ENCODE data around the gene GNPDA1. TPM values are rescaled to one million over a fixed set of nuclear protein-coding genes. Genes with fewer than 3 reads are reported as not detected.
"Not testable (repeated sequence)": the region's sequence is repeated elsewhere in the genome, so short reads cannot be mapped to it uniquely, and the experiment has no call there.

GNPDA1 gene
- polyA plus RNA-seq, 1 donor (not counting 4 experiments of a cell fraction or from before 2014, with no cell fraction given): 18.0 TPM

- no peaks in the 10 kb centered on the region for H3K27me3 ChIP-seq (ENCODE audit: control insufficient read depth, extremely low read depth, insufficient read depth, low read length)
- no peak overlapping the region for H3K4me3 ChIP-seq (ENCODE audit: control insufficient read depth in 2 of 3, extremely low read depth in 1 of 3, insufficient read depth in 2 of 3, low read depth in 1 of 3, low read length in 3 of 3)
- DNase-seq (ENCODE audit: low read depth, low spot score) (no peak), FAIRE-seq (no peak)
- no peaks in the 10 kb centered on the region for H3K79me2 ChIP-seq (ENCODE audit: control insufficient read depth, insufficient read depth, low read length)
- no peak overlapping the region for H2AFZ ChIP-seq (ENCODE audit: control insufficient read depth, low read length)
- no peak overlapping the region for H3K27ac ChIP-seq (ENCODE audit: control insufficient read depth, insufficient read depth, low read length)
- no peaks in the 10 kb centered on the region for H3K9me3 ChIP-seq (ENCODE audit: control insufficient read depth, low read depth, low read length)
- H3K9ac ChIP-seq (ENCODE audit: control insufficient read depth, extremely low read depth, insufficient read depth, low read length): no peak overlapping the region
- no peaks in the 10 kb centered on the region for H3K9me1 ChIP-seq (ENCODE audit: control insufficient read depth, extremely low read depth, insufficient read depth, low read length)
- no peak for TF ChIP-seq CTCF (optimal IDR thresholded peaks at IDR 0.05 in 1 of 3, IDR thresholded peaks at IDR 0.05 in 1 of 3, conservative IDR thresholded peaks at IDR 0.05 in 1 of 3; ENCODE audit: extremely low read depth in 1 of 3, insufficient read depth in 2 of 3, low read length in 3 of 3)
- no peak for TF ChIP-seq EZH2 (IDR thresholded peaks at IDR 0.05; ENCODE audit: low read length)
- dilution Hi-C loops (cut with MboI; ENCODE audit: extremely low pct_ligation_motif_present, low sequenced_read_pairs): no loop called here
- H4K20me1 ChIP-seq (ENCODE audit: control insufficient read depth, extremely low read depth, insufficient read depth, low read length): no peaks in the 10 kb centered on the region
- no peak overlapping the region for H3K4me2 ChIP-seq (ENCODE audit: control insufficient read depth, extremely low read depth, insufficient read depth, low read depth, low read length)
- H3K36me3 ChIP-seq (ENCODE audit: control insufficient read depth in 2 of 2, extremely low read depth in 1 of 2, insufficient read depth in 2 of 2, low read length in 2 of 2): no peaks in the 10 kb centered on the region
- H3K4me1 ChIP-seq (ENCODE audit: control insufficient read depth, extremely low read depth, insufficient read depth, low read length): no peaks in the 10 kb centered on the region
Observed at GRCh38 chr5:142040285-142040684, 27.5 kb upstream of the GNPDA1 start.

- H3K36me3 ChIP-seq (ENCODE audit: control insufficient read depth in 2 of 2, extremely low read depth in 1 of 2, insufficient read depth in 2 of 2, low read length in 2 of 2): no peaks in the 10 kb centered on the region
- no peaks in the 10 kb centered on the region for H3K9me3 ChIP-seq (ENCODE audit: control insufficient read depth, low read depth, low read length)
- H3K9me1 ChIP-seq (ENCODE audit: control insufficient read depth, extremely low read depth, insufficient read depth, low read length): no peaks in the 10 kb centered on the region
- no peak for TF ChIP-seq EZH2 (IDR thresholded peaks at IDR 0.05; ENCODE audit: low read length)
- TF ChIP-seq CTCF (optimal IDR thresholded peaks at IDR 0.05 in 1 of 3, IDR thresholded peaks at IDR 0.05 in 1 of 3, conservative IDR thresholded peaks at IDR 0.05 in 1 of 3; ENCODE audit: extremely low read depth in 1 of 3, insufficient read depth in 2 of 3, low read length in 3 of 3): no peak
- dilution Hi-C loops (cut with MboI; ENCODE audit: extremely low pct_ligation_motif_present, low sequenced_read_pairs): no loop called here
- H3K9ac ChIP-seq (ENCODE audit: control insufficient read depth, extremely low read depth, insufficient read depth, low read length): no peak overlapping the region
- H3K27me3 ChIP-seq (ENCODE audit: control insufficient read depth, extremely low read depth, insufficient read depth, low read length): no peaks in the 10 kb centered on the region
- DNase-seq (ENCODE audit: low read depth, low spot score) (no peak), FAIRE-seq (no peak)
- no peaks in the 10 kb centered on the region for H4K20me1 ChIP-seq (ENCODE audit: control insufficient read depth, extremely low read depth, insufficient read depth, low read length)
- H3K4me1 ChIP-seq (ENCODE audit: control insufficient read depth, extremely low read depth, insufficient read depth, low read length): no peaks in the 10 kb centered on the region
- no peak overlapping the region for H3K27ac ChIP-seq (ENCODE audit: control insufficient read depth, insufficient read depth, low read length)
- no peak overlapping the region for H3K4me2 ChIP-seq (ENCODE audit: control insufficient read depth, extremely low read depth, insufficient read depth, low read depth, low read length)
- H2AFZ ChIP-seq (ENCODE audit: control insufficient read depth, low read length): no peak overlapping the region
- no peaks in the 10 kb centered on the region for H3K79me2 ChIP-seq (ENCODE audit: control insufficient read depth, insufficient read depth, low read length)
- H3K4me3 ChIP-seq (ENCODE audit: control insufficient read depth in 2 of 3, extremely low read depth in 1 of 3, insufficient read depth in 2 of 3, low read depth in 1 of 3, low read length in 3 of 3): no peak overlapping the region
Observed at GRCh38 chr5:142038735-142039134, 25.9 kb upstream of the GNPDA1 start.

- H3K9ac ChIP-seq (ENCODE audit: control insufficient read depth, extremely low read depth, insufficient read depth, low read length); dilution Hi-C loops (cut with MboI; ENCODE audit: extremely low pct_ligation_motif_present, low sequenced_read_pairs); H3K36me3 ChIP-seq (ENCODE audit: control insufficient read depth in 2 of 2, extremely low read depth in 1 of 2, insufficient read depth in 2 of 2, low read length in 2 of 2); H3K4me3 ChIP-seq (ENCODE audit: control insufficient read depth in 2 of 3, extremely low read depth in 1 of 3, insufficient read depth in 2 of 3, low read depth in 1 of 3, low read length in 3 of 3); H4K20me1 ChIP-seq (ENCODE audit: control insufficient read depth, extremely low read depth, insufficient read depth, low read length); DNase-seq (ENCODE audit: low read depth, low spot score); H3K4me2 ChIP-seq (ENCODE audit: control insufficient read depth, extremely low read depth, insufficient read depth, low read depth, low read length); H2AFZ ChIP-seq (ENCODE audit: control insufficient read depth, low read length); FAIRE-seq; H3K27me3 ChIP-seq (ENCODE audit: control insufficient read depth, extremely low read depth, insufficient read depth, low read length); H3K79me2 ChIP-seq (ENCODE audit: control insufficient read depth, insufficient read depth, low read length); H3K9me1 ChIP-seq (ENCODE audit: control insufficient read depth, extremely low read depth, insufficient read depth, low read length); H3K9me3 ChIP-seq (ENCODE audit: control insufficient read depth, low read depth, low read length); H3K27ac ChIP-seq (ENCODE audit: control insufficient read depth, insufficient read depth, low read length); H3K4me1 ChIP-seq (ENCODE audit: control insufficient read depth, extremely low read depth, insufficient read depth, low read length): not testable (repeated sequence)
Observed at GRCh38 chr5:142037599-142037998, 24.8 kb upstream of the GNPDA1 start.
